H1 (cell line): ENCODE data around the gene ANKFY1. TPM values are rescaled to one million over a fixed set of nuclear protein-coding genes. Genes with fewer than 3 reads are reported as not detected.
A peak's percentile ranks its signal among the peaks of the same experiment; 100 is the strongest.

Experiments
- CTCF ChIA-PET: fragments of 300-600 bp; sonication (Branson Sonifier 250); formaldehyde crosslinking; loops from one replicate; lab custom pipeline; 2021; ENCODE audit not compliant: partially characterized antibody; lab: Charles Lee
- POLR2A ChIA-PET: fragments of 300-600 bp; sonication (Branson Sonifier 250); formaldehyde crosslinking; loops from one replicate; lab custom pipeline; 2021; ENCODE audit warnings: inconsistent platforms; ENCODE audit not compliant: partially characterized antibody; lab: Charles Lee
- DNase-seq, 2 experiments: peaks; one replicate each; pipeline versions ENCODE4 v3.0.0 to v3.0.0-alpha.2; 2010 to 2022; ENCODE audit warnings: low spot score in 2 of 2, low read depth in 1 of 2, mixed read lengths in 1 of 2
- FAIRE-seq: peaks from 2 replicates; lab custom pipeline; 2011; peaks lifted over from hg19 to GRCh38; lab: Jason Lieb, UNC
- H2AFZ ChIP-seq: 2 replicates; pipeline ENCODE4 v1.8.1; 2012; ENCODE audit warnings: low read length, inconsistent platforms
- H2AK5ac ChIP-seq: 2 replicates; pipeline ENCODE4 v1.6.1; 2013; ENCODE audit warnings: low read depth, low read length
- H2BK120ac ChIP-seq: replicated peaks from 2 replicates; pipeline ENCODE3; 2013; ENCODE audit warnings: low read depth, low read length, inconsistent platforms
- H2BK12ac ChIP-seq: 2 replicates; pipeline ENCODE4 v1.6.1; 2013; ENCODE audit warnings: low read depth, low read length
- H2BK15ac ChIP-seq: 2 replicates; pipeline ENCODE4 v1.6.1; 2013; ENCODE audit warnings: low read length
- H2BK20ac ChIP-seq: 2 replicates; pipeline ENCODE4 v1.6.1; 2013; ENCODE audit warnings: low read length
- H2BK5ac ChIP-seq: 2 replicates; pipeline ENCODE4 v1.6.1; 2013; ENCODE audit warnings: low read depth, low read length
- H3K14ac ChIP-seq: 2 replicates; pipeline ENCODE4 v1.6.1; 2013; ENCODE audit warnings: inconsistent platforms; ENCODE audit not compliant: insufficient read length
- H3K18ac ChIP-seq: 2 replicates; pipeline ENCODE4 v1.6.1; 2013; ENCODE audit warnings: low read length; ENCODE audit errors: extremely low read depth
- H3K23ac ChIP-seq: 2 replicates; pipeline ENCODE4 v1.6.1; 2013; ENCODE audit warnings: inconsistent platforms; ENCODE audit not compliant: insufficient read length
- H3K23me2 ChIP-seq: 2 replicates; pipeline ENCODE4 v1.6.1; 2013; ENCODE audit warnings: low read depth, low read length
- H3K27ac ChIP-seq: 2 replicates; pipeline ENCODE4 v1.6.1; 2011; ENCODE audit warnings: low read depth, low read length, inconsistent platforms
- H3K27me3 ChIP-seq, 4 experiments: replicated peaks in 1 of 4; 1 replicate in 1 of 4; 2 replicates in 3 of 4; pipeline versions ENCODE4 v1.6.1 to v1.8.1; 2011 to 2013; ENCODE audit warnings: low read length in 3 of 4, mild to moderate bottlenecking in 3 of 4, inconsistent platforms in 2 of 4, mixed read lengths in 2 of 4, moderate library complexity in 1 of 4; ENCODE audit not compliant: control insufficient read depth in 3 of 4, insufficient read depth in 3 of 4; ENCODE audit errors: extremely low read depth in 1 of 4
- H3K36me3 ChIP-seq, 4 experiments: 2 replicates each; pipeline versions ENCODE4 v1.6.1 to v1.8.1; 2011 to 2013; ENCODE audit warnings: mild to moderate bottlenecking in 4 of 4, low read length in 3 of 4, moderate library complexity in 2 of 4, control low read depth in 1 of 4, inconsistent platforms in 1 of 4; ENCODE audit not compliant: insufficient read depth in 4 of 4, control insufficient read depth in 2 of 4
- H3K4ac ChIP-seq: replicated peaks from 2 replicates; pipeline ENCODE3; 2013; ENCODE audit warnings: low read length, low read depth, mixed read lengths, inconsistent platforms; ENCODE audit not compliant: insufficient read length
- H3K4me1 ChIP-seq, 4 experiments: replicated peaks in 1 of 4; 1 replicate in 1 of 4; 2 replicates in 3 of 4; pipeline versions ENCODE4 v1.6.1 to v1.8.1; 2011 to 2013; ENCODE audit warnings: low read length in 3 of 4, inconsistent platforms in 2 of 4, mixed read lengths in 1 of 4; ENCODE audit not compliant: insufficient read depth in 4 of 4, control insufficient read depth in 3 of 4
- H3K4me2 ChIP-seq, 2 experiments: 2 replicates each; pipeline versions ENCODE4 v1.6.1 to v1.8.1; 2011 to 2013; ENCODE audit warnings: low read depth in 2 of 2, low read length in 2 of 2, control low read depth in 1 of 2, inconsistent platforms in 1 of 2, mild to moderate bottlenecking in 1 of 2; ENCODE audit not compliant: insufficient read depth in 1 of 2
- H3K4me3 ChIP-seq, 4 experiments: fragments of 200-600, 300-600 bp in 1 of 4; sonication (generic), shearing (Covaris generic), sonication (Bioruptor Twin) in 1 of 4; 2 replicates each; pipeline versions ENCODE4 v1.5.1 to v1.8.1; 2011 to 2016; ENCODE audit warnings: low read length in 4 of 4, low read depth in 3 of 4, control low read depth in 2 of 4, inconsistent platforms in 2 of 4, mild to moderate bottlenecking in 2 of 4, mixed read lengths in 1 of 4, moderate library complexity in 1 of 4; ENCODE audit not compliant: insufficient read depth in 2 of 4; ENCODE audit errors: extremely low read depth in 1 of 4
- H3K56ac ChIP-seq: replicated peaks from 2 replicates; pipeline ENCODE3; 2013; ENCODE audit warnings: low read depth, mild to moderate bottlenecking, mixed read lengths, low read length, inconsistent platforms; ENCODE audit not compliant: insufficient read length
- H3K79me1 ChIP-seq: 2 replicates; pipeline ENCODE4 v1.6.1; 2013; ENCODE audit warnings: low read depth, low read length, control low read depth
- H3K79me2 ChIP-seq, 2 experiments: 2 replicates each; pipeline versions ENCODE4 v1.6.1 to v1.8.1; 2012 to 2013; ENCODE audit warnings: low read length in 2 of 2, mild to moderate bottlenecking in 2 of 2, inconsistent platforms in 1 of 2; ENCODE audit not compliant: insufficient read depth in 2 of 2, control insufficient read depth in 1 of 2
- H3K9ac ChIP-seq, 4 experiments: replicated peaks in 1 of 4; 1 replicate in 1 of 4; 2 replicates in 3 of 4; pipeline versions ENCODE4 v1.6.1 to v1.8.1; 2011 to 2013; ENCODE audit warnings: low read depth in 3 of 4, low read length in 3 of 4, control low read depth in 2 of 4, mild to moderate bottlenecking in 2 of 4, moderate library complexity in 2 of 4, inconsistent platforms in 1 of 4; ENCODE audit errors: extremely low read depth in 1 of 4
- H3K9me3 ChIP-seq, 2 experiments: 2 replicates each; pipeline versions ENCODE4 v1.6.1 to v1.8.1; 2012 to 2013; ENCODE audit warnings: mild to moderate bottlenecking in 2 of 2, moderate library complexity in 2 of 2, control low read depth in 1 of 2, inconsistent platforms in 1 of 2, low read depth in 1 of 2, low read length in 1 of 2, mixed read lengths in 1 of 2; ENCODE audit not compliant: insufficient read depth in 2 of 2
- H4K20me1 ChIP-seq, 2 experiments: replicated peaks in 1 of 2; 2 replicates each; pipeline versions ENCODE3 to v1.8.1; 2011 to 2013; ENCODE audit warnings: inconsistent platforms in 2 of 2, low read length in 2 of 2, mild to moderate bottlenecking in 1 of 2; ENCODE audit not compliant: insufficient read depth in 2 of 2, control insufficient read depth in 1 of 2
- H4K5ac ChIP-seq: 2 replicates; pipeline ENCODE4 v1.6.1; 2013; ENCODE audit warnings: low read length, low read depth, mixed read lengths, inconsistent platforms; ENCODE audit not compliant: insufficient read length
- H4K8ac ChIP-seq: 2 replicates; pipeline ENCODE4 v1.8.0; 2013; ENCODE audit warnings: mild to moderate bottlenecking, moderate library complexity, low read length, inconsistent platforms; ENCODE audit not compliant: insufficient read depth; ENCODE audit errors: extremely low read depth
- H4K91ac ChIP-seq: replicated peaks from 2 replicates; pipeline ENCODE3; 2013; ENCODE audit warnings: low read length, mixed read lengths, inconsistent platforms; ENCODE audit not compliant: insufficient read length
- CHD1 ChIP-seq: IDR thresholded peaks from 2 replicates; pipeline ENCODE4 v1.6.1; 2012; ENCODE audit warnings: low read depth, low read length, improper control_type of control experiment
- FOSL1 ChIP-seq: IDR thresholded peaks from 2 replicates; pipeline ENCODE4 v1.6.1; 2011; ENCODE audit warnings: mild to moderate bottlenecking, low read depth, low read length, moderate library complexity; ENCODE audit not compliant: insufficient read depth
- KDM1A ChIP-seq: fragments of 200-600, 300-600 bp; sonication (generic); IDR thresholded peaks from 2 replicates; pipeline ENCODE4 v1.7.1; 2016; ENCODE audit warnings: mild to moderate bottlenecking, low read length, borderline replicate concordance
- MAFK ChIP-seq: IDR thresholded peaks from 2 replicates; pipeline ENCODE4 v1.6.1; 2012; ENCODE audit warnings: low read depth, mild to moderate bottlenecking, improper control_type of control experiment, low read length
- RNF2 ChIP-seq: fragments of 200-900, 300-1000 bp; sonication (generic); IDR thresholded peaks from 2 replicates; pipeline ENCODE4 v1.7.1; 2016; ENCODE audit warnings: borderline replicate concordance, low read depth, mild to moderate bottlenecking, antibody characterized with exemption, low read length; ENCODE audit not compliant: poor library complexity, severe bottlenecking; ENCODE audit errors: missing control alignments
- SIN3A ChIP-seq, 2 experiments: IDR thresholded peaks in 1 of 2; conservative IDR thresholded peaks in 1 of 2; 2 replicates each; pipeline ENCODE4 v1.6.1; 2011 to 2012; ENCODE audit warnings: low read length in 2 of 2, improper control_type of control experiment in 1 of 2, low read depth in 1 of 2, mild to moderate bottlenecking in 1 of 2
- SIX5 ChIP-seq: IDR thresholded peaks from 2 replicates; pipeline ENCODE4 v1.6.1; 2011; ENCODE audit warnings: mild to moderate bottlenecking, low read depth, low read length
- SP2 ChIP-seq: IDR thresholded peaks from 2 replicates; pipeline ENCODE4 v1.6.1; 2012; ENCODE audit warnings: mild to moderate bottlenecking, low read length, inconsistent platforms
- SP4 ChIP-seq: IDR thresholded peaks from 2 replicates; pipeline ENCODE4 v1.6.1; 2012; ENCODE audit warnings: low read length, inconsistent platforms
- WGBS, 2 experiments: shearing (Covaris generic) in 1 of 2; methylation state at CpG; one replicate each; pipeline versions ENCODE4 v1.1.6 to v1.1.7; 2013 to 2015; ENCODE audit warnings: low lambda C conversion rate in 2 of 2, mixed read lengths in 2 of 2, inconsistent platforms in 1 of 2, low coverage in 1 of 2, missing lambda C conversion rate in 1 of 2; ENCODE audit not compliant: insufficient replicate concordance in 2 of 2, insufficient coverage in 1 of 2, insufficient read length in 1 of 2; ENCODE audit errors: extremely low coverage in 1 of 2, missing lambda C conversion rate in 1 of 2; 5-methylcytosine and 5-hydroxymethylcytosine counted together
- polyA plus RNA-seq, 7 experiments: library from polyadenylated mRNA; depleted of rRNA in 3 of 7; stranded (reverse) in 5 of 7; unstranded in 2 of 7; fragments of >200 nt in 5 of 7; fragments of 200-250 nt in 2 of 7; gene quantifications; 1 replicate in 5 of 7; 2 replicates in 1 of 7; 4 replicates in 1 of 7; pipeline versions ENCODE4 v1.2.1 to v1.2.3, GENCODE V29; 2011 to 2013; ENCODE audit warnings: missing spikeins in 2 of 7, mixed read lengths in 2 of 7
- total RNA-seq: library from RNA; stranded (reverse); fragmentation: NEBNext Ultra II Directional; extraction: Animal tissue kit (Norgen Biotek cat#: 25700); gene quantifications from 2 replicates; pipeline ENCODE4 v1.2.1, GENCODE V29; 2021
- TF ChIP-seq, protein P1 (sequence below), 3 experiments: IDR thresholded peaks; 1 replicate in 2 of 3; 2 replicates in 1 of 3; pipeline versions ENCODE4 v1.5.1 to v1.6.1; 2011; ENCODE audit warnings: low read length in 3 of 3, mild to moderate bottlenecking in 3 of 3, inconsistent platforms in 2 of 3, low read depth in 1 of 3, moderate library complexity in 1 of 3; ENCODE audit not compliant: insufficient read depth in 1 of 3; ENCODE audit errors: control extremely low read depth in 1 of 3

ANKFY1 gene
- total and polyA plus RNA-seq, 2 of the 8 experiments (the other 6 are each of a cell fraction or from before 2014, with no cell fraction given): 28.3 to 45.3 TPM

GRCh38 chr17:4262703-4263102 is 1.1 kb downstream of the ANKFY1 start:
- Histone ChIP-seq H3K4me2 (peak overlapping the region; percentile 87 to 98), H3K79me2 (peaks cover 20 to 56% of the 10 kb centered on the region in 2 experiments), H3K9me3 (peaks cover 9 to 13% of the 10 kb centered on the region in 2 experiments; a peak in 3 of 4 replicates), H2BK20ac (no peak overlapping the region), H4K91ac (no peak overlapping the region), H3K79me1 (peaks cover 21% of the 10 kb centered on the region), H3K27ac (no peak overlapping the region), H2AK5ac (no peak overlapping the region), H2BK15ac (no peak overlapping the region), H3K14ac (no peak overlapping the region), H3K36me3 (peaks cover 3 to 16% (median 8%) of the 10 kb centered on the region in 4 experiments; a peak in 4 of 8 replicates), H3K27me3 (no peaks in the 10 kb centered on the region), H3K56ac (no peak overlapping the region), H3K4me1 (peaks cover 0 to 14% (median 5%) of the 10 kb centered on the region in 4 experiments), H3K9ac (peak overlapping the region in 3 of 4 experiments; percentile 48 to 96 (median 94); a peak in 6 of 7 replicates), H3K4ac (no peak overlapping the region), H3K23me2 (peaks cover 10% of the 10 kb centered on the region; the same call in 1 of the 2 replicates), H4K20me1 (peaks cover 13 to 15% of the 10 kb centered on the region in 2 experiments), H4K8ac (no peak overlapping the region), H2BK120ac (no peak overlapping the region), H3K4me3 (peak overlapping the region; percentile 65 to 99 (median 82)), H4K5ac (no peak overlapping the region), H3K18ac (no peak overlapping the region), H2BK12ac (no peak overlapping the region), H3K23ac (no peak overlapping the region), H2BK5ac (no peak overlapping the region), H2AFZ (no peak overlapping the region)
- FAIRE-seq (no peak), DNase-seq (no peak)
- POLR2A ChIA-PET: interaction anchor here (1.0 to 2.6 kb wide), 2 partner anchors 10 to 15 kb away, joined by 4 to 12 read pairs; no protein-coding TSS in a partner anchor
- CTCF ChIA-PET: interaction anchor here (1.2 to 1.8 kb wide), 3 partner anchors 14 to 151 kb away, joined by 3 to 4 read pairs (median 3); no protein-coding TSS in a partner anchor
- 82% methylated on average over 8 of the region's 8 CpGs; no CpG with 5 or more reads in 1 of the 2 experiments for WGBS, 2 experiments
- TF ChIP-seq SIX5: no peak
- no peak for TF ChIP-seq MAFK
- TF ChIP-seq SP4: no peak
- TF ChIP-seq FOSL1: no peak
- TF ChIP-seq, protein P1, sequence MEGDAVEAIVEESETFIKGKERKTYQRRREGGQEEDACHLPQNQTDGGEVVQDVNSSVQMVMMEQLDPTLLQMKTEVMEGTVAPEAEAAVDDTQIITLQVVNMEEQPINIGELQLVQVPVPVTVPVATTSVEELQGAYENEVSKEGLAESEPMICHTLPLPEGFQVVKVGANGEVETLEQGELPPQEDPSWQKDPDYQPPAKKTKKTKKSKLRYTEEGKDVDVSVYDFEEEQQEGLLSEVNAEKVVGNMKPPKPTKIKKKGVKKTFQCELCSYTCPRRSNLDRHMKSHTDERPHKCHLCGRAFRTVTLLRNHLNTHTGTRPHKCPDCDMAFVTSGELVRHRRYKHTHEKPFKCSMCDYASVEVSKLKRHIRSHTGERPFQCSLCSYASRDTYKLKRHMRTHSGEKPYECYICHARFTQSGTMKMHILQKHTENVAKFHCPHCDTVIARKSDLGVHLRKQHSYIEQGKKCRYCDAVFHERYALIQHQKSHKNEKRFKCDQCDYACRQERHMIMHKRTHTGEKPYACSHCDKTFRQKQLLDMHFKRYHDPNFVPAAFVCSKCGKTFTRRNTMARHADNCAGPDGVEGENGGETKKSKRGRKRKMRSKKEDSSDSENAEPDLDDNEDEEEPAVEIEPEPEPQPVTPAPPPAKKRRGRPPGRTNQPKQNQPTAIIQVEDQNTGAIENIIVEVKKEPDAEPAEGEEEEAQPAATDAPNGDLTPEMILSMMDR (IDR thresholded peaks at IDR 0.05; ENCODE audit: control extremely low read depth in 1 of 3, insufficient read depth in 1 of 3, low read depth in 1 of 3, low read length in 3 of 3): no peak
- TF ChIP-seq CHD1: no peak
- no peak for TF ChIP-seq SP2
- no peak for TF ChIP-seq SIN3A (conservative IDR thresholded peaks at IDR 0.05 in 1 of 2, IDR thresholded peaks at IDR 0.05 in 1 of 2; ENCODE audit: low read depth in 1 of 2, low read length in 2 of 2)
- no peak for TF ChIP-seq KDM1A
- TF ChIP-seq RNF2: no peak
